ENCODE data around the gene COL17A1. TPM values are rescaled to one million over a fixed set of nuclear protein-coding genes. Genes with fewer than 3 reads are reported as not detected.
A peak's percentile ranks its signal among the peaks of the same experiment; 100 is the strongest.

COL17A1 gene
- total RNA-seq, 1 experiment from 2014 or later = 0.26 TPM

GRCh38 chr10:104076743-104077160, 8.9 kb downstream of the COL17A1 start:
- CTCF ChIA-PET = no interaction called here
- Histone ChIP-seq H3K27me3 (ENCODE audit: control insufficient read depth, insufficient read depth, low read length) (peaks cover 12% of the 10 kb centered on the region), H3K27ac (ENCODE audit: low read length) (no peak overlapping the region), H3K36me3 (ENCODE audit: control insufficient read depth, insufficient read depth, low read length) (no peaks in the 10 kb centered on the region), H3K4me3 (ENCODE audit: low read depth in 2 of 2, low read length in 2 of 2) (no peak overlapping the region), H3K9me3 (ENCODE audit: control insufficient read depth, insufficient read depth, low read depth, low read length) (no peaks in the 10 kb centered on the region), H3K4me1 (ENCODE audit: control insufficient read depth, insufficient read depth, low read length) (no peaks in the 10 kb centered on the region; the same call in 1 of the 2 replicates)
- ATAC-seq (peak; percentile 46; the same call in 1 of the 2 replicates), DNase-seq (ENCODE audit: low read depth, low spot score) (no peak)
- in situ Hi-C loops (cut with HindIII; ENCODE audit: low pct_unique_long_range_greater_than_20kb, low sequenced_read_pairs) = no loop called here
- POLR2A ChIA-PET = no interaction called here
- no TSS peak for BruUV-seq (replicated peaks)
- intact Hi-C loops (cut with micrococcal nuclease; ENCODE audit: unreplicated experiment) = no loop called here
- TF ChIP-seq TCF7L2 (IDR thresholded peaks at IDR 0.05; ENCODE audit: low read depth, low read length) (no peak), CTCF (IDR thresholded peaks at IDR 0.05) (no peak), POLR2AphosphoS5 (IDR thresholded peaks at IDR 0.05; ENCODE audit: low read depth, low read length) (no peak), SIN3A (IDR thresholded peaks at IDR 0.05; ENCODE audit: borderline replicate concordance, insufficient read depth, low read depth, low read length) (no peak)
- TF ChIP-seq, protein P1, sequence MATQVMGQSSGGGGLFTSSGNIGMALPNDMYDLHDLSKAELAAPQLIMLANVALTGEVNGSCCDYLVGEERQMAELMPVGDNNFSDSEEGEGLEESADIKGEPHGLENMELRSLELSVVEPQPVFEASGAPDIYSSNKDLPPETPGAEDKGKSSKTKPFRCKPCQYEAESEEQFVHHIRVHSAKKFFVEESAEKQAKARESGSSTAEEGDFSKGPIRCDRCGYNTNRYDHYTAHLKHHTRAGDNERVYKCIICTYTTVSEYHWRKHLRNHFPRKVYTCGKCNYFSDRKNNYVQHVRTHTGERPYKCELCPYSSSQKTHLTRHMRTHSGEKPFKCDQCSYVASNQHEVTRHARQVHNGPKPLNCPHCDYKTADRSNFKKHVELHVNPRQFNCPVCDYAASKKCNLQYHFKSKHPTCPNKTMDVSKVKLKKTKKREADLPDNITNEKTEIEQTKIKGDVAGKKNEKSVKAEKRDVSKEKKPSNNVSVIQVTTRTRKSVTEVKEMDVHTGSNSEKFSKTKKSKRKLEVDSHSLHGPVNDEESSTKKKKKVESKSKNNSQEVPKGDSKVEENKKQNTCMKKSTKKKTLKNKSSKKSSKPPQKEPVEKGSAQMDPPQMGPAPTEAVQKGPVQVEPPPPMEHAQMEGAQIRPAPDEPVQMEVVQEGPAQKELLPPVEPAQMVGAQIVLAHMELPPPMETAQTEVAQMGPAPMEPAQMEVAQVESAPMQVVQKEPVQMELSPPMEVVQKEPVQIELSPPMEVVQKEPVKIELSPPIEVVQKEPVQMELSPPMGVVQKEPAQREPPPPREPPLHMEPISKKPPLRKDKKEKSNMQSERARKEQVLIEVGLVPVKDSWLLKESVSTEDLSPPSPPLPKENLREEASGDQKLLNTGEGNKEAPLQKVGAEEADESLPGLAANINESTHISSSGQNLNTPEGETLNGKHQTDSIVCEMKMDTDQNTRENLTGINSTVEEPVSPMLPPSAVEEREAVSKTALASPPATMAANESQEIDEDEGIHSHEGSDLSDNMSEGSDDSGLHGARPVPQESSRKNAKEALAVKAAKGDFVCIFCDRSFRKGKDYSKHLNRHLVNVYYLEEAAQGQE (IDR thresholded peaks at IDR 0.05; ENCODE audit: insufficient read depth in 1 of 2, low read depth in 2 of 2, low read length in 1 of 2) = no peak

- no peak overlapping the region for H3K27ac ChIP-seq (ENCODE audit: low read length)
- no peak overlapping the region for H3K4me3 ChIP-seq (ENCODE audit: low read depth in 2 of 2, low read length in 2 of 2)
- DNase-seq (ENCODE audit: low read depth, low spot score) = no peak
- H3K27me3 ChIP-seq (ENCODE audit: control insufficient read depth, insufficient read depth, low read length) = peaks cover 14% of the 10 kb centered on the region
- in situ Hi-C loops (cut with HindIII; ENCODE audit: low pct_unique_long_range_greater_than_20kb, low sequenced_read_pairs) = no loop called here
- intact Hi-C loops (cut with micrococcal nuclease; ENCODE audit: unreplicated experiment) = no loop called here
- CTCF ChIA-PET = no interaction called here
- no peaks in the 10 kb centered on the region for H3K36me3 ChIP-seq (ENCODE audit: control insufficient read depth, insufficient read depth, low read length)
- POLR2A ChIA-PET = no interaction called here
- TF ChIP-seq CTCF (IDR thresholded peaks at IDR 0.05) = no peak
- no peak for TF ChIP-seq POLR2AphosphoS5 (IDR thresholded peaks at IDR 0.05; ENCODE audit: low read depth, low read length)
- no peak for TF ChIP-seq SIN3A (IDR thresholded peaks at IDR 0.05; ENCODE audit: borderline replicate concordance, insufficient read depth, low read depth, low read length)
- no peak for TF ChIP-seq TCF7L2 (IDR thresholded peaks at IDR 0.05; ENCODE audit: low read depth, low read length)
- TF ChIP-seq, protein P1 (IDR thresholded peaks at IDR 0.05; ENCODE audit: insufficient read depth in 1 of 2, low read depth in 2 of 2, low read length in 1 of 2) = no peak
- no peaks in the 10 kb centered on the region for H3K9me3 ChIP-seq (ENCODE audit: control insufficient read depth, insufficient read depth, low read depth, low read length)
- no TSS peak for BruUV-seq (replicated peaks)
- ATAC-seq = no peak
- H3K4me1 ChIP-seq (ENCODE audit: control insufficient read depth, insufficient read depth, low read length) = no peaks in the 10 kb centered on the region; the same call in 1 of the 2 replicates
Observed at GRCh38 chr10:104074505-104074904, 11.2 kb downstream of the COL17A1 start.

Data from Panc1 (cell line).